ENCODE data around the gene CCPG1. TPM values are rescaled to one million over a fixed set of nuclear protein-coding genes. Genes with fewer than 3 reads are reported as not detected.
"Not testable (repeated sequence)": the region's sequence is repeated elsewhere in the genome, so short reads cannot be mapped to it uniquely, and the experiment has no call there.

The CCPG1 gene
- total RNA-seq, 1 donor from 2014 or later, result 44.5 TPM

- no peak for DNase-seq (ENCODE audit: low spot score in 2 of 2)
- peak overlapping the region; percentile 30 to 52 for H3K27ac ChIP-seq
- TF ChIP-seq CTCF (IDR thresholded peaks at IDR 0.05), result no peak
- intact Hi-C loops (cut with DNase I), result loop anchor here (10.0 kb wide), 1 partner anchor 1419 kb away; no protein-coding TSS in a partner anchor
- H3K9me3 ChIP-seq, result no peaks in the 10 kb centered on the region
- H3K36me3 ChIP-seq, result peaks cover 0 to 2% of the 10 kb centered on the region in 2 donors
- H3K4me1 ChIP-seq, result peaks cover 5 to 22% of the 10 kb centered on the region in 2 donors
- H3K27me3 ChIP-seq, result no peaks in the 10 kb centered on the region
- H3K4me3 ChIP-seq, result no peak overlapping the region
Observed at GRCh38 chr15:55403531-55403930, 4.6 kb downstream of the CCPG1 start.

GRCh38 chr15:55402707-55403106, 5.5 kb downstream of the CCPG1 start:
- intact Hi-C loops (cut with DNase I), result loop anchor here (10.0 kb wide), 1 partner anchor 1418 kb away; no protein-coding TSS in a partner anchor
- no peak for DNase-seq (ENCODE audit: low spot score in 2 of 2)
- H3K27ac ChIP-seq, result peak overlapping the region; percentile 2 to 17

GRCh38 chr15:55401786-55402246, 6.3 kb downstream of the CCPG1 start:
- no peak for TF ChIP-seq CTCF (IDR thresholded peaks at IDR 0.05)

More at GRCh38 chr15:55402707-55403106, 5.5 kb downstream of the CCPG1 start:
- H3K4me3 ChIP-seq, result no peak overlapping the region
- peaks cover under 1 to 2% of the 10 kb centered on the region in 2 donors for H3K36me3 ChIP-seq
- peaks cover 5 to 22% of the 10 kb centered on the region in 2 donors for H3K4me1 ChIP-seq
- no peaks in the 10 kb centered on the region for H3K27me3 ChIP-seq
- H3K9me3 ChIP-seq, result no peaks in the 10 kb centered on the region
- no peak for TF ChIP-seq CTCF (IDR thresholded peaks at IDR 0.05)

GRCh38 chr15:55400050-55400449, 8.1 kb downstream of the CCPG1 start:
- not testable (repeated sequence) for H3K36me3 ChIP-seq; H3K4me3 ChIP-seq; DNase-seq (ENCODE audit: low spot score in 2 of 2); H3K9me3 ChIP-seq; H3K27ac ChIP-seq; H3K27me3 ChIP-seq
- intact Hi-C loops (cut with DNase I), result loop anchor here (10.0 kb wide), 1 partner anchor 1415 kb away; no protein-coding TSS in a partner anchor
- H3K4me1 ChIP-seq, result peaks cover 3 to 13% of the 10 kb centered on the region in 2 donors

More at GRCh38 chr15:55401786-55402246, 6.3 kb downstream of the CCPG1 start:
- H3K27me3 ChIP-seq, result no peaks in the 10 kb centered on the region
- H3K36me3 ChIP-seq, result peaks cover 2 to 5% of the 10 kb centered on the region in 2 donors
- H3K4me1 ChIP-seq, result peaks cover 5 to 15% of the 10 kb centered on the region in 2 donors
- H3K4me3 ChIP-seq, result no peak overlapping the region
- DNase-seq (ENCODE audit: low spot score in 2 of 2), result no peak
- intact Hi-C loops (cut with DNase I), result loop anchor here (10.0 kb wide), 1 partner anchor 1417 kb away; no protein-coding TSS in a partner anchor
- H3K27ac ChIP-seq, result peak overlapping the region; percentile 2 to 19
- H3K9me3 ChIP-seq, result no peaks in the 10 kb centered on the region

- H3K27ac ChIP-seq, result no peak overlapping the region
- intact Hi-C loops (cut with DNase I), result no loop called here
- no peak overlapping the region for H3K4me3 ChIP-seq
- H3K27me3 ChIP-seq, result no peaks in the 10 kb centered on the region
- no peak for TF ChIP-seq CTCF (IDR thresholded peaks at IDR 0.05)
- H3K36me3 ChIP-seq, result peaks cover 2 to 5% of the 10 kb centered on the region in 2 donors
- H3K9me3 ChIP-seq, result no peaks in the 10 kb centered on the region
- H3K4me1 ChIP-seq, result peaks cover 0 to 3% of the 10 kb centered on the region in 2 donors
- DNase-seq (ENCODE audit: low spot score in 2 of 2), result no peak
Observed at GRCh38 chr15:55398243-55398642, 9.9 kb downstream of the CCPG1 start.

- intact Hi-C loops (cut with DNase I), result no loop called here
Observed at GRCh38 chr15:55394694-55395093, 13.5 kb downstream of the CCPG1 start.

More at GRCh38 chr15:55394694-55395093, 13.5 kb downstream of the CCPG1 start:
- no peaks in the 10 kb centered on the region for H3K27me3 ChIP-seq
- no peak for TF ChIP-seq CTCF (IDR thresholded peaks at IDR 0.05)
- no peaks in the 10 kb centered on the region for H3K9me3 ChIP-seq
- no peak overlapping the region for H3K27ac ChIP-seq
- H3K4me3 ChIP-seq, result no peak overlapping the region
- peaks cover 2 to 5% of the 10 kb centered on the region in 2 donors for H3K36me3 ChIP-seq
- no peak for DNase-seq (ENCODE audit: low spot score in 2 of 2)
- H3K4me1 ChIP-seq, result no peaks in the 10 kb centered on the region

Data from ascending aorta (tissue), 2 donors.